ENCODE measurements around the gene PEDS1. TPM values are rescaled to one million over a fixed set of nuclear protein-coding genes. Genes with fewer than 3 reads are reported as not detected.

Gene PEDS1
- total and polyA plus RNA-seq, 10 of the 15 experiments (the other 5 are each of a cell fraction or from before 2014, with no cell fraction given) = 1.7 to 25.6 (median 16.8) TPM

DNA sequence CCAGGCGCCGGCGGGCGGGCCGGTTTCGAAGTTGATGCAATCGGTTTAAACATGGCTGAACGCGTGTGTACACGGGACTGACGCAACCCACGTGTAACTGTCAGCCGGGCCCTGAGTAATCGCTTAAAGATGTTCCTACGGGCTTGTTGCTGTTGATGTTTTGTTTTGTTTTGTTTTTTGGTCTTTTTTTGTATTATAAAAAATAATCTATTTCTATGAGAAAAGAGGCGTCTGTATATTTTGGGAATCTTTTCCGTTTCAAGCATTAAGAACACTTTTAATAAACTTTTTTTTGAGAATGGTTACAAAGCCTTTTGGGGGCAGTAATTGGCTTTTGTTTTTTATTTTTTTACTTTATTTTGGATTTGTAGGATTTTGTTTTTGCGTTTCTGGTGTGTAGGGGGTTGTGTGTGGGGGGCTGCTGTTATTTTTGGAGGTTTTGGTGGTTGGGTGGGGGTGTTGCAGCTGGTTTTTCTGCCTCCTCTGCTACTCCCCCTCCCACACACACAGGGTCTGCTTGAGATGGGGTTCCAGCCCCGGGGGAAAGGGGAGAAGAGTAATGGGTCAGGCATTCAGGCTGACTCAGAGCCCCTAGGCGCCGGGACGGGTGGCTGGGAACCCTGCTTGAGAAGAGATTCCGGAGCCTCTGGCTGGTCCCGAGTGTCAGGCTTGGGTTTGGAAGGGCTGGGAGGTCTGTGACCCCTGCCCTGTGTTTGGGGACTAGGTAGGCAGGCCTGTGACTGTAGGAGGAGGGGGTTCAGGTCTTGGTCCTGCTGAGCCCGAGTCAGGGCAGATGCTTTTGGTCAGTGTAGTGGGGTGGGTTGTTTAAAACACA, 39.1 kb upstream of the PEDS1 start:
- H3K36me3 ChIP-seq (ENCODE audit: control insufficient read depth in 2 of 2, insufficient read depth in 2 of 2, low read length in 1 of 2) = no peaks in the 10 kb centered on the region
- H3K79me2 ChIP-seq (ENCODE audit: control insufficient read depth, insufficient read depth, low read length) = peaks cover 12% of the 10 kb centered on the region
- H3K27me3 ChIP-seq (replicated peaks in 1 of 2; ENCODE audit: control insufficient read depth in 2 of 2, insufficient read depth in 2 of 2, low read length in 1 of 2) = no peaks in the 10 kb centered on the region
- CTCF ChIA-PET = interaction anchor here (0.9 to 10.8 kb wide), 3 partner anchors 8 to 291 kb away, joined by 3 to 157 read pairs (median 4); no protein-coding TSS in a partner anchor
- BruUV-seq (replicated peaks) = TSS peak; percentile 79
- in situ Hi-C loops (cut with MboI) = no loop called here
- H2AFZ ChIP-seq (ENCODE audit: control insufficient read depth, low read depth, low read length) = no peak overlapping the region
- FAIRE-seq (peak; percentile 84), ATAC-seq (peak; percentile 72), DNase-seq (ENCODE audit: low read depth, low spot score) (peak; percentile 25)
- no peaks in the 10 kb centered on the region for H4K20me1 ChIP-seq (ENCODE audit: control insufficient read depth, insufficient read depth)
- SMC1A ChIA-PET (ENCODE audit: uncharacterized antibody, unreplicated experiment) = no interaction called here
- intact Hi-C loops (cut with micrococcal nuclease; ENCODE audit: unreplicated experiment) = no loop called here
- no peaks in the 10 kb centered on the region for H3K9me3 ChIP-seq (replicated peaks; ENCODE audit: control insufficient read depth, insufficient read depth, low read length)
- H3K4me3 ChIP-seq = peak overlapping the region; percentile 76
- WGBS (ENCODE audit: insufficient coverage, insufficient replicate concordance, low lambda C conversion rate, missing lambda C conversion rate) = 3% methylated on average over 25 of the region's 25 CpGs
- RAD21 ChIA-PET (ENCODE audit: unreplicated experiment) = no interaction called here
- peaks cover 7% of the 10 kb centered on the region for H3K4me1 ChIP-seq (ENCODE audit: control insufficient read depth, insufficient read depth, low read length)
- peak overlapping the region; percentile 79 for H3K9ac ChIP-seq (ENCODE audit: control insufficient read depth, insufficient read depth, low read length)
- POLR2A ChIA-PET = no interaction called here
- H3K27ac ChIP-seq (ENCODE audit: control insufficient read depth, insufficient read depth) = peak overlapping the region; percentile 34; the same call in 1 of the 2 replicates
- peak overlapping the region; percentile 97 for H3K4me2 ChIP-seq (ENCODE audit: control insufficient read depth, insufficient read depth)
- TF ChIP-seq FOXK2 (IDR thresholded peaks at IDR 0.05) (peak; percentile 43; the same call in 1 of the 2 replicates), RFX5 (IDR thresholded peaks at IDR 0.05; ENCODE audit: low read depth, low read length) (no peak), CEBPB (IDR thresholded peaks at IDR 0.05; ENCODE audit: borderline replicate concordance in 1 of 2, low read depth in 2 of 2, low read length in 2 of 2) (peak in 1 of 2 experiments; percentile 79; a peak in 2 of 4 replicates), RAD51 (IDR thresholded peaks at IDR 0.05) (0 out of 2 replicates have a peak, but pooled peaks have one; percentile 24), MEF2B (IDR thresholded peaks at IDR 0.05; ENCODE audit: partially characterized antibody, poor library complexity, severe bottlenecking) (peak; percentile 17), TCF12 (IDR thresholded peaks at IDR 0.05; ENCODE audit: low read depth, low read length) (0 out of 2 replicates have a peak, but pooled peaks have one; percentile 16), HDAC2 (IDR thresholded peaks at IDR 0.05) (no peak), MXI1 (IDR thresholded peaks at IDR 0.05; ENCODE audit: low read depth, low read length) (peak; percentile 80), BHLHE40 (IDR thresholded peaks at IDR 0.05; ENCODE audit: borderline replicate concordance in 1 of 2, low read depth in 2 of 2, low read length in 1 of 2) (peak; percentile 46 to 59; a peak in 2 of 4 replicates), CREM (IDR thresholded peaks at IDR 0.05; ENCODE audit: low read depth) (0 out of 2 replicates have a peak, but pooled peaks have one; percentile 51), DPF2 (IDR thresholded peaks at IDR 0.05) (no peak)
- TF ChIP-seq, protein P1, sequence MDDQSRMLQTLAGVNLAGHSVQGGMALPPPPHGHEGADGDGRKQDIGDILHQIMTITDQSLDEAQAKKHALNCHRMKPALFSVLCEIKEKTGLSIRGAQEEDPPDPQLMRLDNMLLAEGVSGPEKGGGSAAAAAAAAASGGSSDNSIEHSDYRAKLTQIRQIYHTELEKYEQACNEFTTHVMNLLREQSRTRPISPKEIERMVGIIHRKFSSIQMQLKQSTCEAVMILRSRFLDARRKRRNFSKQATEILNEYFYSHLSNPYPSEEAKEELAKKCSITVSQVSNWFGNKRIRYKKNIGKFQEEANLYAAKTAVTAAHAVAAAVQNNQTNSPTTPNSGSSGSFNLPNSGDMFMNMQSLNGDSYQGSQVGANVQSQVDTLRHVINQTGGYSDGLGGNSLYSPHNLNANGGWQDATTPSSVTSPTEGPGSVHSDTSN (IDR thresholded peaks at IDR 0.05; ENCODE audit: insufficient replicate concordance, low read depth, low read length) = peak; percentile 85
- TF ChIP-seq, protein P2, sequence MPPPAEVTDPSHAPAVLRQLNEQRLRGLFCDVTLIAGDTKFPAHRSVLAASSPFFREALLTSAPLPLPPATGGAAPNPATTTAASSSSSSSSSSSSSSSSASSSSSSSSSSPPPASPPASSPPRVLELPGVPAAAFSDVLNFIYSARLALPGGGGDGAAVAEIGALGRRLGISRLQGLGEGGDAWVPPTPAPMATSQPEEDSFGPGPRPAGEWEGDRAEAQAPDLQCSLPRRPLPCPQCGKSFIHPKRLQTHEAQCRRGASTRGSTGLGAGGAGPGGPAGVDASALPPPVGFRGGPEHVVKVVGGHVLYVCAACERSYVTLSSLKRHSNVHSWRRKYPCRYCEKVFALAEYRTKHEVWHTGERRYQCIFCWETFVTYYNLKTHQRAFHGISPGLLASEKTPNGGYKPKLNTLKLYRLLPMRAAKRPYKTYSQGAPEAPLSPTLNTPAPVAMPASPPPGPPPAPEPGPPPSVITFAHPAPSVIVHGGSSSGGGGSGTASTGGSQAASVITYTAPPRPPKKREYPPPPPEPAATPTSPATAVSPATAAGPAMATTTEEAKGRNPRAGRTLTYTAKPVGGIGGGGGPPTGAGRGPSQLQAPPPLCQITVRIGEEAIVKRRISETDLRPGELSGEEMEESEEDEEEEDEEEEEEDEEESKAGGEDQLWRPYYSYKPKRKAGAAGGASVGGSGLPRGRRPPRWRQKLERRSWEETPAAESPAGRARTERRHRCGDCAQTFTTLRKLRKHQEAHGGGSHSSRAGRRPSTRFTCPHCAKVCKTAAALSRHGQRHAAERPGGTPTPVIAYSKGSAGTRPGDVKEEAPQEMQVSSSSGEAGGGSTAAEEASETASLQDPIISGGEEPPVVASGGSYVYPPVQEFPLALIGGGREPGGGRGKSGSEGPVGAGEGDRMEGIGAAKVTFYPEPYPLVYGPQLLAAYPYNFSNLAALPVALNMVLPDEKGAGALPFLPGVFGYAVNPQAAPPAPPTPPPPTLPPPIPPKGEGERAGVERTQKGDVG (CRISPR knock-in tag; IDR thresholded peaks at IDR 0.05) = no peak
- TF ChIP-seq, protein P3, sequence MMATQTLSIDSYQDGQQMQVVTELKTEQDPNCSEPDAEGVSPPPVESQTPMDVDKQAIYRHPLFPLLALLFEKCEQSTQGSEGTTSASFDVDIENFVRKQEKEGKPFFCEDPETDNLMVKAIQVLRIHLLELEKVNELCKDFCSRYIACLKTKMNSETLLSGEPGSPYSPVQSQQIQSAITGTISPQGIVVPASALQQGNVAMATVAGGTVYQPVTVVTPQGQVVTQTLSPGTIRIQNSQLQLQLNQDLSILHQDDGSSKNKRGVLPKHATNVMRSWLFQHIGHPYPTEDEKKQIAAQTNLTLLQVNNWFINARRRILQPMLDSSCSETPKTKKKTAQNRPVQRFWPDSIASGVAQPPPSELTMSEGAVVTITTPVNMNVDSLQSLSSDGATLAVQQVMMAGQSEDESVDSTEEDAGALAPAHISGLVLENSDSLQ (IDR thresholded peaks at IDR 0.05) = peak; percentile 93
- TF ChIP-seq, protein P4, sequence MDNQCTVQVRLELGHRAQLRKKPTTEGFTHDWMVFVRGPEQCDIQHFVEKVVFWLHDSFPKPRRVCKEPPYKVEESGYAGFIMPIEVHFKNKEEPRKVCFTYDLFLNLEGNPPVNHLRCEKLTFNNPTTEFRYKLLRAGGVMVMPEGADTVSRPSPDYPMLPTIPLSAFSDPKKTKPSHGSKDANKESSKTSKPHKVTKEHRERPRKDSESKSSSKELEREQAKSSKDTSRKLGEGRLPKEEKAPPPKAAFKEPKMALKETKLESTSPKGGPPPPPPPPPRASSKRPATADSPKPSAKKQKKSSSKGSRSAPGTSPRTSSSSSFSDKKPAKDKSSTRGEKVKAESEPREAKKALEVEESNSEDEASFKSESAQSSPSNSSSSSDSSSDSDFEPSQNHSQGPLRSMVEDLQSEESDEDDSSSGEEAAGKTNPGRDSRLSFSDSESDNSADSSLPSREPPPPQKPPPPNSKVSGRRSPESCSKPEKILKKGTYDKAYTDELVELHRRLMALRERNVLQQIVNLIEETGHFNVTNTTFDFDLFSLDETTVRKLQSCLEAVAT (IDR thresholded peaks at IDR 0.05) = no peak

Measured in GM12878 (cell line).